Caco-2 (cell line): ENCODE data around the gene LDLRAD4. TPM values are rescaled to one million over a fixed set of nuclear protein-coding genes. Genes with fewer than 3 reads are reported as not detected.

Source experiments
- BruUV-seq: library from RNA; stranded (reverse); fragments of 400-500 nt; replicated peaks from 2 replicates; lab custom pipeline; 2021; lab: Mats Ljungman, UMichigan
- CTCF ChIA-PET: fragments of 300-600 bp; sonication (Branson Sonifier 250); formaldehyde crosslinking; loops from one replicate; lab custom pipeline; 2022; ENCODE audit warnings: antibody characterized with exemption; lab: Charles Lee
- POLR2A ChIA-PET: fragments of 300-600 bp; sonication (Branson Sonifier 250); formaldehyde crosslinking; loops from one replicate; lab custom pipeline; 2022; ENCODE audit warnings: antibody characterized with exemption; lab: Charles Lee
- DNase-seq, 2 experiments: peaks; one replicate each; pipeline versions ENCODE4 v3.0.0 to v3.0.0-alpha.2; 2020 to 2022
- H3K27me3 ChIP-seq: replicated peaks from 2 replicates; pipeline ENCODE4 v1.6.0; 2011; ENCODE audit warnings: low read length; ENCODE audit not compliant: control insufficient read depth, insufficient read depth
- H3K36me3 ChIP-seq: 2 replicates; pipeline ENCODE4 v1.5.1; 2011; ENCODE audit warnings: low read length; ENCODE audit not compliant: control insufficient read depth, insufficient read depth
- H3K4me1 ChIP-seq: fragments of 250-450 bp; sonication (Bioruptor Pico); 2 replicates; pipeline ENCODE4 v1.5.1; 2020; ENCODE audit warnings: mild to moderate bottlenecking
- H3K4me3 ChIP-seq: 2 replicates; pipeline ENCODE4 v1.5.1; 2011; ENCODE audit warnings: low read depth, mild to moderate bottlenecking, control low read depth, low read length
- H3K9me3 ChIP-seq: fragments of 250-450 bp; sonication (Bioruptor Pico); 2 replicates; pipeline ENCODE4 v1.5.1; 2020; ENCODE audit warnings: mild to moderate bottlenecking, moderate library complexity
- H3K27ac Mint-ChIP-seq: one replicate; pipeline ENCODE4 v1.8.0; 2022; ENCODE audit warnings: mixed read lengths; ENCODE audit not compliant: unreplicated experiment
- H3K27me3 Mint-ChIP-seq: one replicate; pipeline ENCODE4 v1.8.0; 2022; ENCODE audit warnings: mixed read lengths; ENCODE audit not compliant: insufficient read depth, unreplicated experiment
- H3K36me3 Mint-ChIP-seq: one replicate; pipeline ENCODE4 v1.8.0; 2022; ENCODE audit warnings: mild to moderate bottlenecking, mixed read lengths; ENCODE audit not compliant: insufficient read depth, unreplicated experiment
- H3K4me1 Mint-ChIP-seq: one replicate; pipeline ENCODE4 v1.8.0; 2022; ENCODE audit warnings: low read depth, mixed read lengths; ENCODE audit not compliant: unreplicated experiment
- H3K4me3 Mint-ChIP-seq: one replicate; pipeline ENCODE4 v1.8.0; 2022; ENCODE audit warnings: mild to moderate bottlenecking, moderate library complexity, mixed read lengths; ENCODE audit not compliant: unreplicated experiment
- H3K9me3 Mint-ChIP-seq: one replicate; pipeline ENCODE4 v1.8.0; 2022; ENCODE audit warnings: mixed read lengths; ENCODE audit not compliant: unreplicated experiment
- CTCF ChIP-seq, 2 experiments: fragments of 200-600 bp in 1 of 2; IDR thresholded peaks; 1 replicate in 1 of 2; 2 replicates in 1 of 2; pipeline versions ENCODE4 v1.5.1 to v1.8.0; 2011 to 2022; ENCODE audit warnings: antibody characterized with exemption in 1 of 2, control low read depth in 1 of 2, inconsistent platforms in 1 of 2, low read depth in 1 of 2, low read length in 1 of 2, mild to moderate bottlenecking in 1 of 2, moderate library complexity in 1 of 2; ENCODE audit not compliant: insufficient read depth in 1 of 2, severe bottlenecking in 1 of 2, unreplicated experiment in 1 of 2
- intact Hi-C: fragments of 100-400 bp; cut with micrococcal nuclease; formaldehyde crosslinking; loops from one replicate; pipeline ENCODE4 v1.10.0; 2022; ENCODE audit not compliant: unreplicated experiment
- total RNA-seq: library from RNA; stranded (reverse); gene quantifications from 2 replicates; pipeline ENCODE4 v1.2.3, GENCODE V29; 2022

The LDLRAD4 gene
- total RNA-seq, 1 experiment from 2014 or later = 1.2 TPM

DNA sequence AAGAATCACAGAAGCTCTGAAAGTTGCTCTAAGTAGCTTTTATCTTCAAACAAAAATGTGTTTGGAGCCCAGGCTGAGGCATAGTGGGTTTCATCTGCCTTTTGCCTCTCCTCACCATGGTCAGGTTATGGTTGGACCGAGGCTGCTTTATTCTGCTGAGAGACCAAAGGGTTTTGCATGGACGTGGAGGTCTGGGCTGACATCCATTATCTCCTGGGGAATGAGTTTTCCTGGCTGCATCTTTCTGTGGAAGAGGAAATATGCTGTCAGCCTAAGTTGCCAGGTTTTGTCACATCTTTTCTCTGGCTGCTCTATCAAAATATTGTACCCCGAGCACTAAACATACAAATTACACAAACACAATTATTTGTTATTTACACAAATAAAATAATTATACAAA is 223.2 kb downstream of the LDLRAD4 start:
- TF ChIP-seq CTCF (IDR thresholded peaks at IDR 0.05; ENCODE audit: insufficient read depth in 1 of 2, low read depth in 1 of 2, low read length in 1 of 2, severe bottlenecking in 1 of 2, unreplicated experiment in 1 of 2) = no peak
- intact Hi-C loops = no loop called here
- no peak overlapping the region for H3K4me3 Mint-ChIP-seq
- POLR2A ChIA-PET = no interaction called here
- no peaks in the 10 kb centered on the region for H3K9me3 Mint-ChIP-seq
- H3K27me3 Mint-ChIP-seq = peaks cover 15% of the 10 kb centered on the region
- no peak for DNase-seq
- CTCF ChIA-PET = interaction anchor here (0.9 kb wide), 1 partner anchor 16 kb away, joined by 3 read pairs; no protein-coding TSS in a partner anchor
- H3K27me3 ChIP-seq = no peaks in the 10 kb centered on the region
- H3K27ac Mint-ChIP-seq = no peak overlapping the region
- no peaks in the 10 kb centered on the region for H3K36me3 ChIP-seq
- no peaks in the 10 kb centered on the region for H3K36me3 Mint-ChIP-seq
- H3K9me3 ChIP-seq = no peaks in the 10 kb centered on the region
- no peaks in the 10 kb centered on the region for H3K4me1 Mint-ChIP-seq
- BruUV-seq = no TSS peak
- H3K4me3 ChIP-seq = no peak overlapping the region
- no peaks in the 10 kb centered on the region for H3K4me1 ChIP-seq

GRCh38 chr18:13442451-13442850 is 223.9 kb downstream of the LDLRAD4 start:
- Histone ChIP-seq H3K36me3 (no peaks in the 10 kb centered on the region), H3K4me3 (no peak overlapping the region), H3K9me3 (no peaks in the 10 kb centered on the region), H3K27me3 (no peaks in the 10 kb centered on the region), H3K4me1 (no peaks in the 10 kb centered on the region)
- H3K27ac Mint-ChIP-seq = no peak overlapping the region
- DNase-seq = no peak
- TF ChIP-seq CTCF (IDR thresholded peaks at IDR 0.05; ENCODE audit: insufficient read depth in 1 of 2, low read depth in 1 of 2, low read length in 1 of 2, severe bottlenecking in 1 of 2, unreplicated experiment in 1 of 2) = no peak
- no peak overlapping the region for H3K4me3 Mint-ChIP-seq
- ChIA-PET CTCF (no interaction called here), POLR2A (no interaction called here)
- H3K4me1 Mint-ChIP-seq = no peaks in the 10 kb centered on the region
- intact Hi-C loops = no loop called here
- H3K36me3 Mint-ChIP-seq = no peaks in the 10 kb centered on the region
- no TSS peak for BruUV-seq
- H3K27me3 Mint-ChIP-seq = peaks cover 17% of the 10 kb centered on the region
- H3K9me3 Mint-ChIP-seq = no peaks in the 10 kb centered on the region

GRCh38 chr18:13443552-13443951 is 225.0 kb downstream of the LDLRAD4 start:
- Histone ChIP-seq H3K9me3 (no peaks in the 10 kb centered on the region), H3K27me3 (no peaks in the 10 kb centered on the region), H3K4me1 (no peaks in the 10 kb centered on the region), H3K4me3 (no peak overlapping the region), H3K36me3 (no peaks in the 10 kb centered on the region)
- DNase-seq = no peak
- Mint-ChIP-seq H3K27me3 (peaks cover 17% of the 10 kb centered on the region), H3K9me3 (no peaks in the 10 kb centered on the region), H3K36me3 (no peaks in the 10 kb centered on the region), H3K4me1 (no peaks in the 10 kb centered on the region), H3K27ac (no peak overlapping the region), H3K4me3 (no peak overlapping the region)
- no TSS peak for BruUV-seq
- POLR2A ChIA-PET = no interaction called here
- CTCF ChIA-PET = no interaction called here
- no peak for TF ChIP-seq CTCF (IDR thresholded peaks at IDR 0.05; ENCODE audit: insufficient read depth in 1 of 2, low read depth in 1 of 2, low read length in 1 of 2, severe bottlenecking in 1 of 2, unreplicated experiment in 1 of 2)
- intact Hi-C loops = no loop called here
